ENCODE results near the gene FOXG1. TPM values are rescaled to one million over a fixed set of nuclear protein-coding genes. Genes with fewer than 3 reads are reported as not detected.
A peak's percentile ranks its signal among the peaks of the same experiment; 100 is the strongest.

Gene FOXG1
- total RNA-seq, 1 donor from 2014 or later, result 0.06 TPM

DNA sequence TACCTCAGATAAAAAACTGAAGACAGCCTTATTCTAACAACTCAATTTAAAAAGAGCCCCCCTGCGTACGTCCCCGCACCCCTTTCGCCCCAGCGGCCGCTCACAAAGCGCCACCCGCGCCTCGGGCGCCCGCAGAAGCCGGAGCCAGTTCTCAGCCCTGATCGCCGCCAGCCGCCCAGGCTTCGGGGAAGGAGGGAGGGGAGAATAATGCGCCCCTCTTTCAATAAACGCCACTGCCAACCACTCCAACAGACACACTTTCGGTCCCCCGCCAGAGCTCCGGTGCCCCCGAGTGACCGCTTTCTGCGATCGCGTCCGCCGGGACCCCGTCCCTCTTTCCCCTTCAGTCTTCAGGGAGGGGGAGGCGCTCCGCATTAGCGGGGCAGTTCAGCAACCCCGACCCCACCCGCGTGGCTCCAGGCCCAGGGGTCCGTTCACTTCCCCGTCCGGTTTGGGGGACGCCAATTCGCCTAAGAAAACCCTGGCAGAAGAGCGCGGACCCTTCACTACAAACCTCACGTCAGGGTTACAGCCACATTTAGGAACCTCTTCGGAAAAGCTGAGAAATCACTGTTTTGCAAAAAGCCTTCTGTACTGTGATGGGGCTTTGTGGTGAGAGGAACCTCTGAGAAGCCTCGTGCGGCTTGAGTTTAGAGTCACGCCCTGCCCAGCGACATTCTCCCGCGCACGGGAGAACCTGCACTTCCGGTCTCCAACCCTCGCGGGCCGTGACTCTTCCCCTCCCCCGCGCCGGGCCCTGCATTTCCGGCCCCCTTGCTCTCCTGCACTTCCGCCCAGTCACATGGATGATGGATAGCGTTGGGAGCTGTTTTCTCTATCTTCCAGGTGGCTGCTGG lies 18.7 kb downstream of the FOXG1 start:
- peak overlapping the region; percentile 28 for H3K4me3 ChIP-seq (ENCODE audit: low read depth, low read length)
- DNase-seq (ENCODE audit: low read depth), result no peak
- TF ChIP-seq, protein P1, sequence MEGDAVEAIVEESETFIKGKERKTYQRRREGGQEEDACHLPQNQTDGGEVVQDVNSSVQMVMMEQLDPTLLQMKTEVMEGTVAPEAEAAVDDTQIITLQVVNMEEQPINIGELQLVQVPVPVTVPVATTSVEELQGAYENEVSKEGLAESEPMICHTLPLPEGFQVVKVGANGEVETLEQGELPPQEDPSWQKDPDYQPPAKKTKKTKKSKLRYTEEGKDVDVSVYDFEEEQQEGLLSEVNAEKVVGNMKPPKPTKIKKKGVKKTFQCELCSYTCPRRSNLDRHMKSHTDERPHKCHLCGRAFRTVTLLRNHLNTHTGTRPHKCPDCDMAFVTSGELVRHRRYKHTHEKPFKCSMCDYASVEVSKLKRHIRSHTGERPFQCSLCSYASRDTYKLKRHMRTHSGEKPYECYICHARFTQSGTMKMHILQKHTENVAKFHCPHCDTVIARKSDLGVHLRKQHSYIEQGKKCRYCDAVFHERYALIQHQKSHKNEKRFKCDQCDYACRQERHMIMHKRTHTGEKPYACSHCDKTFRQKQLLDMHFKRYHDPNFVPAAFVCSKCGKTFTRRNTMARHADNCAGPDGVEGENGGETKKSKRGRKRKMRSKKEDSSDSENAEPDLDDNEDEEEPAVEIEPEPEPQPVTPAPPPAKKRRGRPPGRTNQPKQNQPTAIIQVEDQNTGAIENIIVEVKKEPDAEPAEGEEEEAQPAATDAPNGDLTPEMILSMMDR (conservative IDR thresholded peaks at IDR 0.05; ENCODE audit: low read depth, low read length), result no peak

DNA sequence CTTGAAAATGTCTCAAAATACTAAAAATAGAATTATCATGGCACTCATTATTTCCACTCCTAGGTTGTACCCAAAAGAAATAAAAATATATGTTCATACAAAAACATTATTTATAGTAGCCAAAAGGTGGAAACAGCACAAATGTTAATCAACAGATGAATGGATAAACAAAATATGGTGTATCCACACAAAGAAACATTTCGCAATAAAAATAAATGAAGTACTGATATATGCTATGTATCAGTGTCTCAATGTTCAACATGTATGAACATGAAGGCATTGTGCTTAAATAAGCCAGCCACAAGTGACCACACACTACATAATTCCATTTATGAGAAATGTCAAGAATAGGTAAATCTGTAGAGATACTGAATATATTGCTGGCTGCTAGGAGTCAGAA lies 40.9 kb downstream of the FOXG1 start:
- no peak for DNase-seq (ENCODE audit: low read depth)
- TF ChIP-seq, protein P1 (conservative IDR thresholded peaks at IDR 0.05; ENCODE audit: low read depth, low read length), result no peak
- H3K4me3 ChIP-seq (ENCODE audit: low read depth, low read length), result no peak overlapping the region

GRCh38 chr14:28813810-28814209 lies 47.2 kb downstream of the FOXG1 start:
- no peak for DNase-seq (ENCODE audit: low read depth)

More at GRCh38 chr14:28813810-28814209, 47.2 kb downstream of the FOXG1 start:
- TF ChIP-seq, protein P1 (conservative IDR thresholded peaks at IDR 0.05; ENCODE audit: low read depth, low read length), result no peak
- H3K4me3 ChIP-seq (ENCODE audit: low read depth, low read length), result no peak overlapping the region

Measured in epithelial cell of proximal tubule (primary cell).